ENCODE results near the gene MYOZ3.

- TF ChIP-seq CTCF (IDR thresholded peaks at IDR 0.05; ENCODE audit: poor library complexity) (no peak), EZH2 (IDR thresholded peaks at IDR 0.05; ENCODE audit: borderline replicate concordance) (no peak)
Observed at GRCh38 chr5:150723845-150724244, 62.8 kb downstream of the MYOZ3 start.

Measured in hepatocyte (in vitro differentiated cells).